ENCODE results near the gene SLC35G2.
"Not testable (repeated sequence)": the region's sequence is repeated elsewhere in the genome, so short reads cannot be mapped to it uniquely, and the experiment has no call there.

DNA sequence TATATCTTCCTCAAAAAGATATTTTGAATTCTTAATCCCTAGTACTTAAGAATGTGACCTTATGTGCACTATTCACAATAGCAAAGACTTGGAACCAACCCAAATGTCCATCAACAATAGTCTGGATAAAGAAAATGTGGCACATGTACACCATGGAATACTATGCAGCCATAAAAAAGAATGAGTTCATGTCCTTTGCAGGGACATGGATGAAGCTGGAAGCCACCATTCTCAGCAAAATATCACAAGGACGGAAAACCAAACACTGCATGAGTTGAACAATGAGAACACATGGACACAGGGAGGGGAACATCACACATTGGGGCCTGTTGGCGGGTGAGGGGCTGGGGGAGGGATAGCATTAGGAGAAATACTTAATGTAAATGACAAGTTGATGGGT lies 60.6 kb downstream of the SLC35G2 start:
- TF ChIP-seq EZH2 (IDR thresholded peaks at IDR 0.05); POLR2AphosphoS5 (IDR thresholded peaks at IDR 0.05; ENCODE audit: borderline replicate concordance, low read depth, low read length): not testable (repeated sequence)
